GM19455 (cell line): Measurements from ENCODE around the gene CHN2.

Experiments used
- ATAC-seq: cut with Tn5 transposase; IDR thresholded peaks from one replicate; pipeline ENCODE4 v1.9.1; 2021; ENCODE audit not compliant: unreplicated experiment

CHN2 gene

GRCh38 chr7:29356631-29357030 lies 162.1 kb downstream of the CHN2 start:
- no peak for ATAC-seq

- no peak for ATAC-seq
Observed at GRCh38 chr7:29359482-29360093, 165.0 kb downstream of the CHN2 start.

GRCh38 chr7:29360633-29361625 lies 166.4 kb downstream of the CHN2 start:
- no peak for ATAC-seq

- no peak for ATAC-seq
Observed at GRCh38 chr7:29362380-29362779, 167.8 kb downstream of the CHN2 start.

DNA sequence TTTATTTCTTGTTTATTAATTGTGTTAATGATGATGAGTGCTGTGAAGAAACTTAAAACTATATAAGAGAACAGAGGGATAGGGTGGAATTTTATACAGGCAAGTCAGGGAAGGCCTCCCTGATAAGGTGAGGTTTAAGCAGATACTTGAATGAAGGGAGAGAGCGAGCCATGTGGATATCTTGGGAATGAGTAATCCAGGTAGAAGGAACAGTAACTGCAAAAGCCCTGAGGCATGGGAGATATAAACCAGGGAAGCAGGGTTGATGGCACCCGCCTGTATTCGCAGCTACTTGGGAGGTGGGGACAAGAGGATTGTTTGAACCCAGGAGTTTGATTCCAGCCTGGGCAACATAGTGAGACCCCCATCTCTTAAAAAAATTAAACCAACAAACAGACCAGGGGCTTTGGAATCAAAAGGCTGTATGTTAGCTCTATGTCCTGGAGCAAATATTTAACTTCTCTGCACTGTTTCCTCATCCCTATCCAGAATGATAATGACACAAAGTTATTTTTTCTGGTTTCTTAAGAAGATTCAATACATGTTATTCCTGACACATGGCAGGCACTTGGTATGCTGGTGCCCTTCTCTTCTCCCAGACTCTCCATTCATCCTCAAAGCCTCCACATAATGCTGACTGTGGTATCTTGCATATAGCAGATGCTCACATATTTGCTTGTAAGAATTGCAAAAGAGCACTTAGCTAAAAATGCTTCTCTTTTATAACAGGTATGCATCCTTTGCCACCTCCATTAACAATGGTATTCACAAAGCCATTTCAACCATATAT lies 169.3 kb downstream of the CHN2 start:
- ATAC-seq = no peak

DNA sequence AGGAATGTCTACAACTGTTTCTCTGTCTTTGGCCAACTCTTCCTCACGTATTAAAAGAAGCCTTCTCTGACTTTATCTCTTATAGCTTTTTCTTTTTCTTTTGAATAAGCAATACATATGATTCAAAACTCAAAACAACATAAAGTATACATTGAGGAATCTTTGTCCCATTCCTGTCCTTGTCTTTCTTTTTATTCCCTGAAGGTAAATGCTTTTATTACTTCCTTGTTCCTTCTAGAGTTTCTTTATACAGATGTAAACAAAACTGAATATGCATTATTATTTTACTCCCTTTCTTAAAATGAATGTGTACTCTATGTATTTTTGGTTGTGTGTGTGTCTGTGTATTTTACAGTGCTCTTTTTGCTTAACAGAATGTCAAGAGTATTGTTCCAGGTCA lies 170.1 kb downstream of the CHN2 start:
- ATAC-seq = no peak

GRCh38 chr7:29365423-29365822 lies 170.8 kb downstream of the CHN2 start:
- ATAC-seq = no peak

DNA sequence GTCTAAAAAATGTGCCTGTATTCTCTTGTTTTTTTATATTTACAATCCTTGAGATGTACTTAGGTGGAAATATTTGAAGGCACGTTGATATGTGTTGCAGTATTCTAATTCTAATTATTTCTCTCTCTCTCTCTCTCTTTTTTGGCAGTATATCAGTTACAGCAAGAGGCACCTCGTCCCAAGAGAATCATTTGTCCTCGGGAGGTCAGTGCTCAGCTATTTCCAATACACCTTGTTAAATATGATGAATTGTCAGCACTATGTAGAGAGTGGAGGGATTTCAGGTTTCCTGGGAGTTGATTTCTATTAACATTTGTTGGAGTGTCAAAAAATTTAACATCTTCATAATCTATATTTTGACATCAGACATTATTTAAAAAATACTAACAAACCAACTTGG lies 173.2 kb downstream of the CHN2 start:
- no peak for ATAC-seq

DNA sequence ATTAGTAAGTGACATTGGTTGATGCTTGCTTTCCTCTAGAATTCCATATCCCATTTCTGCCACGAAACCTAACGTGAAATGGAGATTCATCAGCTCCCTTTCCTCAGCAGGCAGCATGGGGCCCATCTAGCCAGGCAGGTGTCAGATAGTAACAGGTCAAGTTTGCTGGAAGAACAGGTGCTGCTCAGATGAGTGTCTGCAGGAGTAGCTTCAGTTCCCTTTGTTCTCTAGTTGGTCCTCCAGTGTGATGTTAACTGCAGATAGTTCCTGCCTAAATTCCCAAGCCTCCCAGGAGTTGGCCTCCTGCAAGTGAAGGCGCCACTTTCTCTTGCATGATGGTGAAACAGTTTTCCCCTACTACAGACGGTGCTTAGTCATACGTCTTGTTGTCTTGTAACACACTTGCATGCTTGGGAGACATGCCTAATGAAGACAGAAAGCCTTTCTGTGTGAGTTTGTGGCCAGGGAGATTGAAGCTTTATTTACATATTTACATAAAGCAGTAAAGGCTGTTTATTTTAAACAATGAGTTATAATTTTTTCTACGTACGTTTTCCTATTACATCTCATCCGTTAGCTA lies 175.4 kb downstream of the CHN2 start:
- ATAC-seq = no peak

DNA sequence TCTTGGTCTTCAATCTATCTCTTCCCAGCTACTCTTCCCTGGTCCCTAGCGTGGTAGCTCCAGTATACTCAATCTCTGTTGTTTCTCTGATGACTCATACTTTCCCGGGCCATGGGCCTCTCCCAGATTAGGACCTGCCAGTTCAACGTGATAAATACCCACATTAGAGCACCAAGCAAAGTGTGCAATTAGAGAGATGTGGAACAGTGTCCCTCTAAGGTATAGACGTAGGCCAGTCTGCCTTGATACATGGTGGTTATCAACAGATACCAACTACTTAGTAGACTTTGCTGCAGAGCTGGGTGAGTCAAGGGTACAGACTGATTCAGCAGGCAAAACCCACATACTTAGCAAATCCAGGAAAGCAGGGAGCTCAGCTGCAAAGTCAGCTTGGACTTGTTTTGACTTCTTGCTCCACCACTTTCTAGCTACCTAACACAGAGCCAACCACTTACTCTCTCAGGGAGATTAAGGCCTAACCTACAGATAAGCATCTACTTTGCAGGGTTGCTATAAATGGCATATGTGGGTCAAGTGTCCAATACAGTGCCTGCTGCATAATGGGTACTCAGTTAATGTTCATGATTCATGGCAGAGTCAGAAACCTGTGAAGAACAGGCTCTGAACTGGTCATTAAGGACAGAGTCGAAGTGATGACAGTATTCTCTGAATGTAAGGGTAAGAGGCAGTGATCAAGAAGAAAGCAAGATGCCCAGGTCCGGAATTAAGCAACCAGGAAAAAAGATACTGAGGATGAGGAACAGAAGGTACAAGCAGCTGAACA lies 176.1 kb downstream of the CHN2 start:
- ATAC-seq = no peak

GRCh38 chr7:29371472-29371871 lies 176.9 kb downstream of the CHN2 start:
- ATAC-seq = no peak

DNA sequence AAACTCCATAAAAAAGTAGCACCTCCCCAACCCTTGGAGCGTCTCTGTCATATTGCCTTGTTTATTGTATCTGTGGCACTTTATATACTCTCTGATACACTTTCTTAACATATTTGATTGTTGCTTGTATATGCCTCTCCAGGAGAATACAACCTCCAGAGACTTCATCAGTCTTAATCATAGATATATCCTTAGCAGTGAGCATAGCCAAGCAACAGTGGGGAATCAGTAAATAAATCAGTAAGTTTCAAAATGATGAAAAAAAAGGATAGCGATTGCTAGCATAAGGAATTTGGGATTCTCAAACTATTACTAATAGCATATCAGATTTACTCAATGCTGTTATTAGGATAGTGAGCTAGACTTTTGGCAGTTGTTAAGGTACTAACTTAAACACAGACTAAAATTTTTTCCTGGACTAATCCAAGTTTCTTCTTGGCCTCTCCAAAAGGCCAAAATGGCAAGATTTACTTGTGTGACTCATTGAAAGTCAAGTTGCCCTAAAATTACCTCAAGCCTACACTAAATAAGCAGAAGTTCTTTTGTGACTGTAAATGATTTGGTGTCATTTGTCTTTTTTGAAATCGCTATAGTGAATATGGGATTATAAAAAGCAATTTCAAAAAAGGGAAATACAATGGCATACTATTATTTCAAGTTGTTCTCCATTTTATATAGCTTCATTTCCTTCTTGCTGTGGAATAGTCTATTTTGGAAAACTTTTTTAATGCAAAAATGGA lies 177.9 kb downstream of the CHN2 start:
- ATAC-seq = no peak

GRCh38 chr7:29375641-29376562 lies 181.3 kb downstream of the CHN2 start:
- no peak for ATAC-seq

GRCh38 chr7:29377718-29378117 lies 183.1 kb downstream of the CHN2 start:
- ATAC-seq = no peak

DNA sequence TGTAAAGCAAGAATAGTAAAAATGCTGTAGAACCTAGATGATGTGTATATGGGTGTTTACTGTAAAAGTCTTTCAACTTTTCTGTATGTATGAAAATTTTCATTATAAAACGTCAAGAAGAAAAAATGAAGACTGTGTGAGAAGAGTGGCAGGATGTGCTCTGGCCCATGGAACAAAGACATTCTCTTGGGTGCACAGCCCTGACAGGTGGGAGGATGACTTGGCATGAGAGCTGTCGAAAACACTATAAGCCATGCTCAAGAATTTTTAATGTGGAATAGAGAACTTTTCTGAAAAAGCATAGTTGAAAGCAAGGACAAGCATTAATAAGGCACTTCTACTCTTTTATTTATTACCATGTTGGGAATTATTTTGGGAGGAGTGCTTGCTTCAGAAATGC lies 185.0 kb downstream of the CHN2 start:
- ATAC-seq = no peak

GRCh38 chr7:29381206-29382094 lies 186.9 kb downstream of the CHN2 start:
- no peak for ATAC-seq

DNA sequence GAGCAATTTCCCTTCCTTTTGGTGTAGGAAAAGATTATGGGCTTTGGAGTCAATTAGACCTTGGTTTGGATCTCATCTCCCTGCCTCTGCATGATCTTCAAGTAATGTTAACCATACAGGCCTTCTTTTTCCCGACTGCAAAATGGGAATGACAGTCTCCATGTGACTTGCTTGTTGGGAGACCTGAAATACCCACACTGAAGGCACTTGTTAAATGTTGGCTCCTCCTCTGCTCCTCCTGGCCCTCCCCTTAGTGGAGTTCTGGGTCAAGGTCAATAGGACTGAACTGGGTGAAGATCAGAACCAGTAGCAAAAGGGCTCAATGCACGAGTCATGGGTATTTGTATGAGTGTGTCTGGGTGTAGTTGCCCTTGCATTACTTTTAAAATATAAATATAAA lies 189.7 kb downstream of the CHN2 start:
- ATAC-seq = no peak
